ENCODE data around the gene CAMKK2.

- TF ChIP-seq, protein P1, sequence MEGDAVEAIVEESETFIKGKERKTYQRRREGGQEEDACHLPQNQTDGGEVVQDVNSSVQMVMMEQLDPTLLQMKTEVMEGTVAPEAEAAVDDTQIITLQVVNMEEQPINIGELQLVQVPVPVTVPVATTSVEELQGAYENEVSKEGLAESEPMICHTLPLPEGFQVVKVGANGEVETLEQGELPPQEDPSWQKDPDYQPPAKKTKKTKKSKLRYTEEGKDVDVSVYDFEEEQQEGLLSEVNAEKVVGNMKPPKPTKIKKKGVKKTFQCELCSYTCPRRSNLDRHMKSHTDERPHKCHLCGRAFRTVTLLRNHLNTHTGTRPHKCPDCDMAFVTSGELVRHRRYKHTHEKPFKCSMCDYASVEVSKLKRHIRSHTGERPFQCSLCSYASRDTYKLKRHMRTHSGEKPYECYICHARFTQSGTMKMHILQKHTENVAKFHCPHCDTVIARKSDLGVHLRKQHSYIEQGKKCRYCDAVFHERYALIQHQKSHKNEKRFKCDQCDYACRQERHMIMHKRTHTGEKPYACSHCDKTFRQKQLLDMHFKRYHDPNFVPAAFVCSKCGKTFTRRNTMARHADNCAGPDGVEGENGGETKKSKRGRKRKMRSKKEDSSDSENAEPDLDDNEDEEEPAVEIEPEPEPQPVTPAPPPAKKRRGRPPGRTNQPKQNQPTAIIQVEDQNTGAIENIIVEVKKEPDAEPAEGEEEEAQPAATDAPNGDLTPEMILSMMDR (conservative IDR thresholded peaks at IDR 0.05), result no peak
- TF ChIP-seq EZH2 (IDR thresholded peaks at IDR 0.05; ENCODE audit: low read depth), result no peak
Measured at GRCh38 chr12:121232163-121232562, 64.3 kb downstream of the CAMKK2 start.

Data from PC-9 (cell line).